ENCODE measurements around the gene UBFD1. TPM values are rescaled to one million over a fixed set of nuclear protein-coding genes. Genes with fewer than 3 reads are reported as not detected.

The UBFD1 gene
- total RNA-seq, 6 experiments from 2014 or later = 94.1 to 130 (median 99.2) TPM

GRCh38 chr16:23611936-23612335, 54.4 kb downstream of the UBFD1 start:
- Mint-ChIP-seq H3K4me3 (no peak overlapping the region), H3K9me3 (no peaks in the 10 kb centered on the region), H3K36me3 (ENCODE audit: low read depth) (peaks cover 20% of the 10 kb centered on the region), H3K27me3 (ENCODE audit: insufficient read depth) (no peaks in the 10 kb centered on the region), H3K4me1 (ENCODE audit: low read depth) (peaks cover 18% of the 10 kb centered on the region), H3K27ac (no peak overlapping the region)
- TF ChIP-seq CTCF (IDR thresholded peaks at IDR 0.05) = no peak
- no peak for DNase-seq

GRCh38 chr16:23615805-23616204, 58.3 kb downstream of the UBFD1 start:
- H3K27ac Mint-ChIP-seq = no peak overlapping the region
- H3K4me3 Mint-ChIP-seq = no peak overlapping the region
- H3K9me3 Mint-ChIP-seq = no peaks in the 10 kb centered on the region
- H3K36me3 Mint-ChIP-seq (ENCODE audit: low read depth) = peaks cover 28% of the 10 kb centered on the region
- H3K27me3 Mint-ChIP-seq (ENCODE audit: insufficient read depth) = no peaks in the 10 kb centered on the region
- no peak for TF ChIP-seq CTCF (IDR thresholded peaks at IDR 0.05)
- no peak for DNase-seq
- peaks cover 12% of the 10 kb centered on the region; the same call in 1 of the 2 replicates for H3K4me1 Mint-ChIP-seq (ENCODE audit: low read depth)

Other genes starting within 250 kb of the UBFD1 start
- 10 to 100 TPM; 17.7 to 21.2 (median 19.7) TPM for gene COG7, start 104.5 kb upstream of the UBFD1 start, total RNA-seq (2021; fragmentation: NEBNext Ultra II Directional; extraction: Animal tissue kit (Norgen Biotek cat#: 25700))
- 10 to 100 TPM; 28.1 to 38.0 (median 35.7) TPM for gene GGA2, start 47.2 kb upstream of the UBFD1 start, total RNA-seq (2021; fragmentation: NEBNext Ultra II Directional; extraction: Animal tissue kit (Norgen Biotek cat#: 25700))
- 10 to 100 TPM; 22.1 to 30.8 (median 27.0) TPM for gene EARS2, start 377 bp upstream of the UBFD1 start, total RNA-seq (2021; fragmentation: NEBNext Ultra II Directional; extraction: Animal tissue kit (Norgen Biotek cat#: 25700))
- gene NDUFAB1, start 38.6 kb downstream of the UBFD1 start, total RNA-seq (2021; fragmentation: NEBNext Ultra II Directional; extraction: Animal tissue kit (Norgen Biotek cat#: 25700)) = 100 to 1,000 TPM in 1 of 6 experiments, 10 to 100 TPM in 5; 79.4 to 101 (median 89.0) TPM
- 10 to 100 TPM; 10.5 to 13.9 (median 12.2) TPM for gene PALB2, start 83.6 kb downstream of the UBFD1 start, total RNA-seq (2021; fragmentation: NEBNext Ultra II Directional; extraction: Animal tissue kit (Norgen Biotek cat#: 25700))
- gene DCTN5, start 83.7 kb downstream of the UBFD1 start, total RNA-seq (2021; fragmentation: NEBNext Ultra II Directional; extraction: Animal tissue kit (Norgen Biotek cat#: 25700)) = 10 to 100 TPM; 70.5 to 80.9 (median 76.4) TPM
- gene PLK1, start 121.2 kb downstream of the UBFD1 start, total RNA-seq (2021; fragmentation: NEBNext Ultra II Directional; extraction: Animal tissue kit (Norgen Biotek cat#: 25700)) = 100 to 1,000 TPM in 2 of 6 experiments, 10 to 100 TPM in 4; 40.5 to 105 (median 97.2) TPM
- gene ERN2, start 155.5 kb downstream of the UBFD1 start, total RNA-seq (2021; fragmentation: NEBNext Ultra II Directional; extraction: Animal tissue kit (Norgen Biotek cat#: 25700)) = not detected
- gene CHP2, start 197.3 kb downstream of the UBFD1 start, total RNA-seq (2021; fragmentation: NEBNext Ultra II Directional; extraction: Animal tissue kit (Norgen Biotek cat#: 25700)) = not detected

Measured in HFFc6 (cell line).